ENCODE results near the gene MDFIC.

Gene MDFIC

GRCh38 chr7:114972567-114972966 lies 50.7 kb downstream of the MDFIC start:
- in situ Hi-C loops (cut with HindIII; ENCODE audit: low pct_unique_long_range_greater_than_20kb, low sequenced_read_pairs): no loop called here
- TF ChIP-seq JUND (IDR thresholded peaks at IDR 0.05; ENCODE audit: low read depth): no peak
- DNase-seq (ENCODE audit: low read depth in 1 of 2, low spot score in 1 of 2): no peak

GRCh38 chr7:114973147-114973546 lies 51.3 kb downstream of the MDFIC start:
- in situ Hi-C loops (cut with HindIII; ENCODE audit: low pct_unique_long_range_greater_than_20kb, low sequenced_read_pairs): no loop called here
- no peak for TF ChIP-seq JUND (IDR thresholded peaks at IDR 0.05; ENCODE audit: low read depth)
- DNase-seq (ENCODE audit: low read depth in 1 of 2, low spot score in 1 of 2): no peak

- DNase-seq (ENCODE audit: low read depth in 1 of 2, low spot score in 1 of 2): no peak
- in situ Hi-C loops (cut with HindIII; ENCODE audit: low pct_unique_long_range_greater_than_20kb, low sequenced_read_pairs): no loop called here
- no peak for TF ChIP-seq JUND (IDR thresholded peaks at IDR 0.05; ENCODE audit: low read depth)
These were observed 53.5 kb downstream of the MDFIC start for GRCh38 chr7:114975401-114975800.

GRCh38 chr7:114976666-114977065 lies 54.8 kb downstream of the MDFIC start:
- TF ChIP-seq JUND (IDR thresholded peaks at IDR 0.05; ENCODE audit: low read depth): no peak
- in situ Hi-C loops (cut with HindIII; ENCODE audit: low pct_unique_long_range_greater_than_20kb, low sequenced_read_pairs): no loop called here
- no peak for DNase-seq (ENCODE audit: low read depth in 1 of 2, low spot score in 1 of 2)

GRCh38 chr7:114977277-114977676 lies 55.4 kb downstream of the MDFIC start:
- no peak for DNase-seq (ENCODE audit: low read depth in 1 of 2, low spot score in 1 of 2)
- in situ Hi-C loops (cut with HindIII; ENCODE audit: low pct_unique_long_range_greater_than_20kb, low sequenced_read_pairs): no loop called here
- TF ChIP-seq JUND (IDR thresholded peaks at IDR 0.05; ENCODE audit: low read depth): no peak

- in situ Hi-C loops (cut with HindIII; ENCODE audit: low pct_unique_long_range_greater_than_20kb, low sequenced_read_pairs): no loop called here
- peak; percentile 2 to 42 for DNase-seq (ENCODE audit: low read depth in 1 of 2, low spot score in 1 of 2)
- TF ChIP-seq JUND (IDR thresholded peaks at IDR 0.05; ENCODE audit: low read depth): peak; percentile 61
These were observed 57.5 kb downstream of the MDFIC start for GRCh38 chr7:114979388-114979787.

GRCh38 chr7:114979803-114980507 lies 58.1 kb downstream of the MDFIC start:
- in situ Hi-C loops (cut with HindIII; ENCODE audit: low pct_unique_long_range_greater_than_20kb, low sequenced_read_pairs): no loop called here
- no peak for TF ChIP-seq JUND (IDR thresholded peaks at IDR 0.05; ENCODE audit: low read depth)
- DNase-seq (ENCODE audit: low read depth in 1 of 2, low spot score in 1 of 2): no peak

GRCh38 chr7:114981323-114981722 lies 59.4 kb downstream of the MDFIC start:
- DNase-seq (ENCODE audit: low read depth in 1 of 2, low spot score in 1 of 2): no peak
- no peak for TF ChIP-seq JUND (IDR thresholded peaks at IDR 0.05; ENCODE audit: low read depth)

GRCh38 chr7:114985116-114985715 lies 63.3 kb downstream of the MDFIC start:
- no peak for TF ChIP-seq JUND (IDR thresholded peaks at IDR 0.05; ENCODE audit: low read depth)
- no peak for DNase-seq (ENCODE audit: low read depth in 1 of 2, low spot score in 1 of 2)
- in situ Hi-C loops (cut with HindIII; ENCODE audit: low pct_unique_long_range_greater_than_20kb, low sequenced_read_pairs): no loop called here

More at GRCh38 chr7:114981323-114981722, 59.4 kb downstream of the MDFIC start:
- in situ Hi-C loops (cut with HindIII; ENCODE audit: low pct_unique_long_range_greater_than_20kb, low sequenced_read_pairs): no loop called here

- DNase-seq (ENCODE audit: low read depth in 1 of 2, low spot score in 1 of 2): no peak
- in situ Hi-C loops (cut with HindIII; ENCODE audit: low pct_unique_long_range_greater_than_20kb, low sequenced_read_pairs): no loop called here
These were observed 64.6 kb downstream of the MDFIC start for GRCh38 chr7:114986190-114987180.

GRCh38 chr7:114988026-114988425 lies 66.1 kb downstream of the MDFIC start:
- no peak for TF ChIP-seq JUND (IDR thresholded peaks at IDR 0.05; ENCODE audit: low read depth)
- no peak for DNase-seq (ENCODE audit: low read depth in 1 of 2, low spot score in 1 of 2)
- in situ Hi-C loops (cut with HindIII; ENCODE audit: low pct_unique_long_range_greater_than_20kb, low sequenced_read_pairs): no loop called here

More at GRCh38 chr7:114986190-114987180, 64.6 kb downstream of the MDFIC start:
- no peak for TF ChIP-seq JUND (IDR thresholded peaks at IDR 0.05; ENCODE audit: low read depth)

- in situ Hi-C loops (cut with HindIII; ENCODE audit: low pct_unique_long_range_greater_than_20kb, low sequenced_read_pairs): no loop called here
- no peak for DNase-seq (ENCODE audit: low read depth in 1 of 2, low spot score in 1 of 2)
- TF ChIP-seq JUND (IDR thresholded peaks at IDR 0.05; ENCODE audit: low read depth): no peak
These were observed 67.0 kb downstream of the MDFIC start for GRCh38 chr7:114988755-114989375.
